DMS153 (cell line): ENCODE data around the gene ETHE1.
"Not testable (repeated sequence)": the region's sequence is repeated elsewhere in the genome, so short reads cannot be mapped to it uniquely, and the experiment has no call there.

Source experiments
- DNase-seq: peaks from one replicate; lab custom pipeline; 2025; lab: John Stamatoyannopoulos, UW

ETHE1 gene

DNA sequence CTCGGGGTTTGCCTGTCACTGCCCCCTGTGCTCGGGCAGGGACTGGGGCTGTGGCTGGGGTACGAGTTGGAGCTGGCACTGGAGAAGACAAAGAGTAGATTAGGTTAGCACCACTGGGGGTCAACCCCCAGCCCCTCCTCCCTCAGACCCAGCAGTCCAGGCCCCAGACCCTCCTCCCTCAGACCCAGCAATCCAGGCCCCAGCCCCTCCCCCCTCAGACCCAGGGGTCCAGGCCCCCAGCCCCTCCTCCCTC, 25.1 kb upstream of the ETHE1 start:
- DNase-seq: no peak

DNA sequence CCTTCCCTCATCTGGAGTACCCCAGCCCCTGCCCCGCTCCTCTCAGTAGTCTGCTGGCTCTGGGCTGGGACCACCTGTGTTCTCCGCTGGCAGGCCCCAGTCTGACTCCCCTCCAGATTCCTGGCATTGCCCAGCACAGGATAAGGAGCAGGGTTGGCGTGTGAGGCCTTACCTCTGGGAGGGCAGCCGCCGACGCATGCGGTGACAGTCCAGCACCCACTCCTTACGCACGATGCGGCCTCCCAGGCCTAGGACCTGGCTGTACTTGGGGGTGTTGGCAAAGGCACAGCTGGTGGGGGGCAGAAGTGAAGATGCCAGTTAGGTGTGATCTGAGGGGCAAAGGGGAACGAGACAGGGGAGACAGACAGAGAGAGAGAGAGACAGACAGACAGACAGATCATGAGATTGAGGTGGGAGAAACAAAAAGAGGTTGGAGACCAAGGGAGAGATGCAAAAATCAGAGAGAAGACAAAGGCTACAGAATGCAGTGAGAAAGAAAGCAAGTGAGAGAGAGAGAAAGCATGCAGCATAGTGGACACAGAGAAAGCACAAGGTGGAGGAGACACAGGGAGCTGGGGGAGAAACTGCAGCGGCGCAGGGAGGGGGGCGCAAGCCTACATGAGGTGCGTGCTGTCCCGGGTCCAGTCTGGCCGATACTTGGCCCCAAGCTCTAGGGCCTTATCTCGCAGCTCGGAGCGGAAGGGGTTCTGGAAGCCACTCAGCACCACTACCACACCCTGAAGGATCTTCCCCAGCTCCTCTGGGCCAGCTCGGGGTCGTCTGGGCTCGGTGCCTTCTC, 24.6 kb upstream of the ETHE1 start:
- no peak for DNase-seq

DNA sequence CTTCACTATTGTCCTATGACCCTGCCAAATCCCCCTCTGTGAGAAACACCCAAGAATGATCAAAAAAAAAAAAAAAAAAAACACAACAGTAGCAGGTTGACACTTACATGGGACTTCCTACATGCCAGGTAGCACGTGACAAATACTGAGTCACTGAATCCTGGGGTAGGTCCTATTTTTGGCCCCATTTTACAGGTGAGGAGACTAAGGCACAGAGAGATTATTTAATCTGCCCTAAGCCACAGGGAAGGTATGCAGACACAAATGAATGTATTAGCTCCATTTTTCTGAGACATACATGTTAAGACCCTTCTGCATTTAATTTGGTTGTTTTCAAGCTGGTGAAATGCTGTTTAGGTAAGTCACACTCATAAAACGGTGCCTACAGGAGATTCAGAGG, 21.7 kb upstream of the ETHE1 start:
- DNase-seq: no peak

DNA sequence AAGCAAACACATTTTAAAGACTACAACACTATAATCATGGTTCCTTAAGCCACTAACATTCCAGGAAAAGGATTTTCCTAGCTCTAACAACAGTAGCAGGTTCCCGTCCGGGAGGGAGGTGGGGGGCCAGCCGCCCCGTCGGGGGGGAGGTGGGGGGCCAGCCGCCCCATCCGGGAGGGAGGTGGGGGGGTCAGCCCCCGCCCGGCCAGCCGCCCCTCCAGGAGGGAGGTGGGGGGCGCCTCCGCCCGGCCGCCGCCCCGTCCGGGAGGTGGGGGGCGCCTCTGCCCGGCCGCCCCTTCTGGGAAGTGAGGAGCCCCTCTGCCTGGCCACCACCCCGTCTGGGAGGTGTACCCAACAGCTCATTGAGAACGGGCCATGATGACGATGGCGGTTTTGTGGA, 20.9 kb upstream of the ETHE1 start:
- not testable (repeated sequence) for DNase-seq

DNA sequence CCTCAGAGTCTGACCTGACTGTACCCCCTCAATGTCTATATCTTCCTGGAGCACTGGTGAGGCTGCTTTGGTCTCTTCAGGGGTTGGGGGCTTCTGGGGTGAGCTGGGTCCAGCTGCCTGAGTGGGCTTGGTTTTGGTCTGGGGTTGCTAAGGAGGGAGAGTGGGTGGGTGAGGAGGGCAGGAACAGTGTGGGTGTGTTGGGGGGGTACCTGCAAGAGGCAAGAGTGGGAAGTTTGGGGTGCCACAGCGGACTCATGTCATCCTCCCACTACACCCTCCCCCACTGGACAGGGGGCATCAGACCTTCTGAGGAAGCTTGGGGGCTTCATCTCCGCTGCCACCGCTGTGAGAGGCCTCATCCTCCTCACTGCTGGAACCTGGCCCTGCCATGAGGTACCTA, 19.6 kb upstream of the ETHE1 start:
- DNase-seq: no peak

DNA sequence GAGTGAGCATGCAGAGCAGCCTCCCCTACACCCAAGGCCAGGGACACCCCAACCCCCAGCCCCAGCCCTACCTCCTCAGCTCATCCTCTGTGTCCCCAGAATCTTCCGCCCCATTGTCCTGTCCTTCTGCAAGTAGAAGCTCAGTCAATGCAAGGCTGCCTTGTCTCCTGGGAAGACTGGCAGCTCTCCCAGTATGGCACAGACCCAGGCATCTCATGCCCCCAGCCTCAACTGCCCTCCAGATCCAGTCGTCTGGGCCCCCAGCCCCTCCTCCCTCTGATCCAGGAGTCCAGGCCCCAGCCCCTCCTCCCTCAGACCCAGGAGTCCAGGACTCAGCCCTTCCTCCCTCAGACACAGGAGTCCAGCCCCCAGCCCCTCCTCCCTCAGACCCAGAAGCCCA, 19.0 kb upstream of the ETHE1 start:
- no peak for DNase-seq

DNA sequence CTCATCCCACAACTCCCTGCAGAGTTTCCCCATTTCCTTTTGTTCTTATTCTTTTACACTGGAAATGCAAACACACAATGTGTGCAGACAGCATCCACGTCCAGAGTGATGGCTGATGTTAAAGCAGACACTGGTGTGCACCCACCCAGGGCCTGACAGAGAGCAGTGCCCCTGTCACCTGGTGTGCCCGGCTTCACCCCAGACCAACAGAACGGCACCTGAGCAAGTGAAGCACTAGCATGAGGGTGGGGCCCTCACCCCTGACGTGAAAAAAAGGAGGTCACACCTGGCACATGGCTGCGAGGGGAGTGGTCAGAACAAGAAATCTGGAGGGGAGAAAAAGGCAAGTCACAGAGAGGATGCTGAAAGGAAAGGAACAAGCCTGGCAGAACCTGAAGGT, 18.3 kb upstream of the ETHE1 start:
- no peak for DNase-seq

DNA sequence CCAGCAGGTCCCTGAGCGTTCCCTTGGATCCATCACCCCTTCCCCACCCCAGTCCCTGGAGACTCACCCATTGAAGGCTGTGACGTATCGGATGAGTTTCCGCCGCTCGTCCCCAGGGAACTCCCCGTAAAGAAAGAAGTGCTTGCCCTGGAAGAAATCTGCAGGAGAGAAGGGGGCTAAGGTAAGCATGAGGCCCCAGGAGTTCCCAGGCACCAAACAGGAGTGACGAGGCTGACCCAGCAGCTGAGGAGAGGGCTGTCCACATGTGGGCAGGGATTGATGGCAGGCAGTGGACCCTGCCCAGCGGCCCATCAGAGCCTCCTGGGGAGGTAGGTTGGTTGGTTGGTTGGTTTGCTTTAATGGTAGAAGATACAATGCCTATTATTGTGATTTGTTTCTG, 17.1 kb upstream of the ETHE1 start:
- no peak for DNase-seq

DNA sequence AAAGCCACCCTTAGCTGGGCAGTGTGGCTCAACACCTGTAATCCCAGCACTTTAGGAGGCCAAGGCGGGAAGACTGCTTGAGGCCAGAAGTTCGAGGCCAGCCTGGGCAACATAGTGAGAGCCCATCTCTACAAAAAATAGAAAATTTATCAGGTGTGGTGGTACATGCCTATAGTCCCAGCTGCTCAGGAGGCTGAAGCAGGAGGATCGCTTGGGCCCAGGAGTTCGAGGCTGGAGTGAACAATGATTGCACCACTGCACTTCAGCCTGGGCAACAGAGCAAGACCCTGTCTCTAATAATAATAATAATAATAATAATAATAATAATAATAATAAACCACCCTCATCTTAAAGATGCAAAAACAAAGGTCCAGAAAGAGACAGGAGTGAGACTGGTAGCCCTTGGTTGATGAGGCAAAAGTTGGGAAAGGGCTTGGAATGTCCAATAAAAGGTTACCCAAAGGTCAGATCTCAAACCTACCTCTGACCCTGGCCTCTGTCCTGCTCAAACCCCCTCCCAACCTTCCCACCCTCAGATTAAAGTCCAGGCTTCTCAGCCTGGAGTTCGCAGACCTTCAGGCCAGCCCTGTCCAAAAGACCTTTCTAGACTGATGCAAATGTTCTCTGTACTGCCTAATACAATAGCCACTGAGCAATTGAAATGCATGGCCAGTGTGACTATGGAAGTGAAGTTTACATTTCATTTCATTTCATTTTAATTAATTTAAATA, 15.1 kb upstream of the ETHE1 start:
- DNase-seq: no peak

DNA sequence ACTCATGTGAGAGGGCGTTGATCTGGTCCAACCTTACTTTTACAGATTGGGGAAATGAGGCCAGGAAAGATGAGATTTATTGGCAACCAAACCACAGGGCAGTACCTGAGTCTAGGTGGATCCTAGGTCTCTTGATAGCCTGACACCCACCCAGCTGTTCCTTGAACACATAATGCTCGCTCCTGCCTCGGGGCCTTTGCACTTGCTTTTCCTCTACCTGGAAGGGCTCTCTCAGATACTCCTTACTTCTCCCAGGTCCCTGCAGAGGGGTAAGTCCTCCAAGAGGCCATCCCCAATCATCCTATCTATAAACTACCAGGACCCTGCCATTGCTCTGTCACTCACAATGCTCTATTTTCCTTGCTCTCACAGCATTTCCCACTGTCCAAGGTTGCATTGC, 13.4 kb upstream of the ETHE1 start:
- no peak for DNase-seq

DNA sequence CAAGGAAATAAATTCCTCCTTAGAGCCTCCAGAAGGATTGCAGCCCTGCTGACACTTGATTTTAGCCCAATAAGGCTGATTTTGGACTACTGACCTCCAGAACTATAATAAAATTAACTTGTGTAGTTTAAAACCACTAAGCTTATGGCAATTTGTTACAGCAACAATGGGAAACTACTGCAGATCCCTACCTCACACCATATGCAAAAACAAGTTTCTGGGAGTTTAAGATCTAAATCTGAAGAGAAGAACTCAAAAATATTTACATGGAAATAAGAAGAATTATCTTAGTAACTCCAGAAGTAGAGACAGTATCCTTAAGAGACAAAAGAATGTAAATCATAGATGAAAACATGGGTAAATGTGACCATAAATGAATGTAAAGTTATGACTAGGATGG, 11.9 kb upstream of the ETHE1 start:
- no peak for DNase-seq

DNA sequence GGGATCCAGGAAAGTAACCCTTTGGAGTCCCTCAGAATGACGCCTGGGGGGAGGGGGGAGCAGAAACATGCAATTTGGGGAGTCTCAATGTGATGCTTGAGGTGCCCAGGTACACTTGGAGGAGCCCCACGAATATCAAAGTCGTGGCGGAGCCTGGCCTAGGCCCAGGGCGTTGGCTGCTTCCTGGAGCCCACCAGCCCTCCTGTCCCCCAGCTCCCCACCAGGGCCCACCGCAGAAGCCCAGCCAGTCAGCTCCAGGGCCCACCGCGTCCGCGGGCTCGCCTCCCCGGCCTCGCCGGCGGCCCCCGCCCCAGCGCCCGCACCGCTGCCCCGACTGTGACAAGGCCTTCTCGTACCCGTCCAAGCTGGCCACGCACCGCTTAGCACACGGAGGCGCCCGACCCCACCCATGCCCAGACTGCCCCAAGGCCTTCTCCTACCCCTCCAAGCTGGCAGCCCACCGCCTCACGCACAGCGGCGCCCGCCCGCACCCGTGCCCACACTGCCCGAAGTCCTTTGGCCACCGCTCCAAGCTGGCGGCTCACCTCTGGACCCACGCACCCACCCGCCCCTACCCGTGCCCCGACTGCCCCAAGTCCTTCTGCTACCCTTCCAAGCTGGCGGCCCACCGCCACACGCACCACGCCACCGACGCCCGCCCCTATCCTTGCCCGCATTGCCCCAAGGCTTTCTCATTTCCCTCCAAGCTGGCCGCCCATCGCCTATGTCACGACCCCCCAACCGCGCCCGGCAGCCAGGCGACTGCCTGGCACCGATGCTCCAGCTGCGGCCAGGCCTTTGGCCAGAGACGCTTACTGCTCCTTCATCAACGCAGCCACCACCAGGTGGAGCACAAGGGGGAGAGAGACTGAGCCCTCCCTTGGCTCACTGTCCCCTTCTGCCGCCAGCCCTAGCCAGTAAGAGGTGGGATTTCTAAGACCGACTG, 8.1 kb upstream of the ETHE1 start:
- DNase-seq: no peak

DNA sequence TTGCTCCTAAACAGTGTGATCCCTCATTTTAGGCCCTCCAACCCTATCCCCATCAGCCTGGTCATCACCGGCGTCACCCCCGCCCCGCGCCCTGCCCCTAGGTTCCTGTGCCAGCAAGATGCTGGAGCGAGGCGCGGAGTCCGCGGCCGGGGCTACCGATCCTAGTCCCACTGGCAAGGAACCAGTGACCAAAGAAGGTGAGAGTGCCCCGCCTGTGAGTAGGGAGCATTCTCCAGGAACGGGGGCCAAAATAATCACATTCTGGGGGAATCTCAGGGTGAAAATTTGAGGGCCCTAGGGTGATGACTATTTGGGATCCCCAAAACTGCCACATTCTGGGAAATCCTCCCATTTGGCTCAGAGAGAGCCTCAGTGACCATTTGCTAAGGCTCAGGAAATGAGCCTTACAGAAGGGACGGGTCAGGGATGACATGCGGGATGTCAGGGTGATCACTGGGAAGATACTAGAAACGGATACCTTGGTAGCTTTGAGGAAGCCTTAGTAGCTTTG, 7.4 kb upstream of the ETHE1 start:
- no peak for DNase-seq

DNA sequence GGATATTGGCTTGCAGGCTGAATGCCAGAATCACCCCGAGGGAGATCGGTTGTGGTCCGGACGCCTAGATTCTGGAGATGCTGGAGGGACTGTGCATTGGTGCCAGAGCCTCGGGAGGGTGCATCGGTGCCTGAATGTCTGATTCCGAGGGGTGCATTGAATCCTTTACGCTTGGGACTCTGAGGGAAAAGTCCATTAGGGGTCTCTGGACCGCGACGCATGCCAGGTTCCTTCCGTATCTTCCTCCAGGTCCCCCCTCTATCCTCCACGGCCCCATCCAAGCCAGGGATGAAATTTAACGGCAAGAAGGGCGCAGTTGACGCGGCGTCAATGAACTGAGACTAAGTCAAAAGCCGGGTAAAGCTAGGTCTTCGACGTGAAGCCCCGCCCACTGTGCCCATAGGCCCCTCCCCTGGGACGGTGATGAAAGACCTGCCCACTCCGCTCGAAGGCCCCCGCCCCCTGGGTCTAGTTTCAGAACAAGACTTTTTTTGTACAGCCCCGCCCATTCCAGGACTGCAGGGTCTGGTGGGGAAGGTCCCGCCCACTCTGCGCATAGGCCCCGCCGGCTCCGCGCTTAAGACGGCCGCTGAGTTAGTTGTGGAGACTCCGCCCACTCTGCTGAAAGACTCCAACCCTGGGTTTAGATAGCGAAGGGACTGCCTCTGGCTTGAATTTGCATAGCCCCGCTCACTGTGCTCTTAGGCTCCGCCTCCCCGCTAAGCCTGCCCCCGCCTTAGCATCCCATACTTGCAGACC, 6.7 kb upstream of the ETHE1 start:
- DNase-seq: peak; percentile 98

DNA sequence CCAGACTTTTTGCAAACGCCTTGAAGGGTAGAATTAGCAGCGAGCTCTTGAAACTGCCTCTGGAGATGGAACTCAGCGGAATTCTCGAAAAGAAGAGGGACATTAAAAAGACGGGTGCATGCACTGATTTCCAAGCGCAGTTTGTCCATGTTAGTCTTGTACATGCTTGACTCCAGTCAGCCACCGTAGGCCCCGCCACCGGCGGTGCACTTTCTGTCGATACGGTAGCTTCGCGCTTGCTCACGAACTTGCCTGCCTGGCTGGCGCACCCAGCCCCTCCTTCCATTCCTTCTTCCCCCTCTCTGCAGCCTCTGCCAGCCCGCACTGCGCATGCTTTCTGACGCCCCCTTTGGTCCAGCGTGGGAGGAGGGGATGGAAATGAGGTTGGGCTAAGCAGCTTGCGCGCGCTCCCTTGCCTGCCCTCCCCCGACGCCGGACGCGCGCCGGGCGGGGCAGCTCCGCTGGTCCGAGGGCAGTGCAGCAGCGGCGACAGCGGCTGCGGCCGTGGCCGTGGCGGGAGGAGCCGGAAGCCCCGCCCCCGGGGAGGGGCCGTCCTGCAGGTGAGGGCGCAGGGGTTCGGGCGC, 6.1 kb upstream of the ETHE1 start, which contains the start of gene ZNF575:
TSS of gene ZNF575 (plus strand) at position 227 of the 584 bp plus-strand sequence. CDS start 1,235 bp downstream, outside the sequence.
- DNase-seq: peak; percentile 87

DNA sequence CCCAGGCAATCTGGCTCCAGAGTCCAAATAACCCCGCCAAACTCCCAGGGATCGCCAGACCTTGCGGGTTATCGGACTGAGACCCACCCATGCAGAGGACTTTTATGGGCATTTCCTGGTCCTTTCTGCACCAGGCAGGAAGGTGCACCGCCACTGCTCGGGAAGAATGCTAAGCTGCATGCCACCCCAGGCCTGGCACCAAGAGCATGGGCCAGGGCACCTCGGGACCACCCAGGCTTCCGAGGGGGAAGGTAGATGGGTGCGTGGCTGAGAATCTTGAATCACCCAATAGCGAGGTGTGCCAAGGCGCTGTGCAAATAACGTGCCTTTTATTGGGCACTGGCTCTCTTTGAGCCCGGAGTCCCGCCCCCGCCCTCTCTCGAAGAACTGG, 5.6 kb upstream of the ETHE1 start:
- peak; percentile 53 for DNase-seq

DNA sequence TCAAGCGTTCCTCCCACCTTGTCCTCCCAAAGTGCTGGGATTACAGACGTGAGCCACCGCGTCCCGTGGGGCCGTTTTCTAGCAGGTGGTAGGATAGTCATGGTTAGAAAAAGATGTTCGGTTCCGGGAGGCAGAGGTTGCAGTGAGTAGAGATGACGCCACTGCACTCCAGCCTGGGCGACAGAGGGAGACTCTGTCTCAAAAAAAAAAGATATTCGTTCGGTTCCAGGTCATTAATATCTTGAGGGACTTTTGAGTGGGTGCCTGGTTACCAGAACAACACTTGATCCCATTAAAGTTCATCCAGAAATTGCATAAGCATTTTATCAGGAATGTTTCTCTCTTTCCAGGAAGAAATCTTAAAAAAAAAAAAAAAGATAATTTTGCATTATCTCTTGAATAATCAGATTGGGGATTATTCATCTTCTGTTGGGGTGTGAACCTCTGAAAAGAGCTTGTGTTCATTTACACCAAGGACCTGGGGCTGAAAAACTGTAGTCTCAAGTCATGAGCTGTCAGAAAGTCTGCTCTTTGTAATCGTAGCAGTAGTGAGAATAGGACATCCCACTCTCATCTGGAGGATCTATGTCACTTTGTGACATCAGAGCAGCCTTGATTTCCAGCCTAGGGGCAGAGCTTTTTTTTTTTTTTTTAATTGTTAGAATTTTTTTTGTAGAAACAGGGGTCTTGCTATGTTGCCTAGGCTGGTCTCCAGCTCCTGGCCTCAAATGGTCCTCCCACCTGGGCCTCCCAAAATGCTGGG, 1.0 kb upstream of the ETHE1 start:
- peak; percentile 70 for DNase-seq

DNA sequence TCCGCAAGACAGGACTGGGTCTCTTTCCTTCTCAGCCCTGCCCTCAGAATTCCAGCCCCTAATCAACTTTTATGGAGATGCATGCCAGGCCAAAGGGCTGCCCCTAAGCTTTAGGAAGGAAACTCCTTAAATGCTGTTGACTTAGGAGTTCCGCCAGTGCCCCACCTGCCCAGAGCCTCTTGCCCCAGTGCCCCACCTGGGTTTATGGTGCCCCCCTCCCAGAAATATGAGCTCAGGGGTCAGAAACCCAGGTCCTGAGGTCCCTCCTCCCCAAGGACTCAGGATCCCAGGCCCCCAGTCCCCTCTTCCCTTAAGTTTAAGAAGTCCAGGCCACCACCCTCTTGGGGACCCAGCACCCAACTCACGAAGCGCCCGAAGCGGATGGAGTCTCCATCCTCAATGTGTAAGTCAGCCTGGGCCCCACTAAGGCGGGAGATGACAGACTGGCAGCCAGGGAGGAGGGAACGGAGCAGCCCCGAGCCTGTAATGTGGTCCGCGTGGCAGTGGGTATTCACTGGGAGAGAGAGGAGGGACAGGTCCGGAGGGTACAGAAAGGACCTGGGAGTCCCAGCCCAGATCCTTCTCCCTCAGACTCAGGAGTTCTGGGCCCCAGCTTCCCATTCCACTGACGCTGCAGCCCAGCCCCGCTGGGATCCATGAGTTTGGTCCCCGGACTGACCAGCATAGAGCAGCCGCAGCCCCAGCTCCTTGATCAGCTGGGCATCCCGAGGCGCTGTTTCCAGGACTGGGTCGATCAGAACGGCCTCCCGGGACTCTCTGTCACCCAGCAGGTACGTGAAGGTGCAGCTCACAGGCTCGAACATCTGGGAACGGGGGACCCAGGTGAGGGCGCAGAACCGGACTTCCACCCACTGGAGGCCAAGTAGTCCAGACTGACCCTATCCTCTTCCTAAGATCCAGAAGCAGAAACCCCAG, 897 bp downstream of the ETHE1 start:
- DNase-seq: no peak
